HG03575 (cell line): ENCODE measurements around the gene MYL2.

Source experiments
- ATAC-seq: cut with Tn5 transposase; IDR thresholded peaks from one replicate; pipeline ENCODE4 v1.9.1; 2021; ENCODE audit not compliant: unreplicated experiment, insufficient number of reproducible peaks, low FRiP score; ENCODE audit errors: extremely low read depth

MYL2 gene

GRCh38 chr12:110906516-110906915 lies 13.9 kb downstream of the MYL2 start:
- ATAC-seq: no peak

- no peak for ATAC-seq
These were observed 14.3 kb downstream of the MYL2 start for GRCh38 chr12:110906083-110906482.

- no peak for ATAC-seq
These were observed 16.9 kb downstream of the MYL2 start for GRCh38 chr12:110903511-110903910.

DNA sequence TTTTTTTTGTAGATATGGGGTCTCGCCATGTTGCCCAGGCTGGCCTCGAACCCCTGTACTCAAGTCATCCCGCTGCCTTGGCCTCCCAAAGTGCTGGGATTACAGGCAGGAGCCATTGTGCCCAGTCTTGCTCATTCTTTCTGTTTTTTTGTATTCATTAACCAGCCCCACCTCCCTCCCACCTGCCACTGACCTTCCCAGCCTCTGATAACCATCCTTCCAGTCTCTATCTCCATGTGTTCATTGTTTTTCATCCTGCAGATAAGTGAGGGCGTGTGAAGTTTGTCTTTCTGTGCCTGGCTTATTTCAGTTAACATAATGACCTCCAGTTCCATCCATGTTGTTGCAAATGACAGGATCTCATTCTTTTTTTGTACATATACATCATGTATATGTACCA lies 19.0 kb downstream of the MYL2 start:
- ATAC-seq: no peak

- no peak for ATAC-seq
These were observed 23.8 kb downstream of the MYL2 start for GRCh38 chr12:110896559-110896958.

- no peak for ATAC-seq
These were observed 26.4 kb downstream of the MYL2 start for GRCh38 chr12:110893956-110894355.

DNA sequence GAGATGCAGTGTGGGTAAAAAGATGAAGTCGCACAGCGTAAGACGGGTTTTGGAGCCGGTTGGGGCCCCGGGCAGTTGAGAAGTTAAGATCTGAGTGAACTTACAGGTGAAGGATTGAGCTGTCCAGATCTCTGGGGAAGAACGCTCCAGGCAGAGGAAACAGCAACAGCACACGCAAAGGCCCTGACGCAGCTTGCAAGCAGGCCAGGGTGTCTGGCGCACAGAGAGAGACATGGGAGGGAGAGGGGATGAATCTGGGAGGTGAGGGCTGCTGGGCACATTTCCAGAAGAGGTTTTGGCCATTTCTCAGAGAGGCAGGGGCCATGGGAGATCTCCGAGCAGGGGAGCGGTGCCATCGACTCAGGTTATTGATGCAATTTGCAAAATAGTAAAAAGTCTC lies 31.0 kb downstream of the MYL2 start:
- ATAC-seq: no peak

GRCh38 chr12:110888256-110888991 lies 32.0 kb downstream of the MYL2 start:
- no peak for ATAC-seq

GRCh38 chr12:110885152-110885840 lies 35.1 kb downstream of the MYL2 start:
- ATAC-seq: no peak

DNA sequence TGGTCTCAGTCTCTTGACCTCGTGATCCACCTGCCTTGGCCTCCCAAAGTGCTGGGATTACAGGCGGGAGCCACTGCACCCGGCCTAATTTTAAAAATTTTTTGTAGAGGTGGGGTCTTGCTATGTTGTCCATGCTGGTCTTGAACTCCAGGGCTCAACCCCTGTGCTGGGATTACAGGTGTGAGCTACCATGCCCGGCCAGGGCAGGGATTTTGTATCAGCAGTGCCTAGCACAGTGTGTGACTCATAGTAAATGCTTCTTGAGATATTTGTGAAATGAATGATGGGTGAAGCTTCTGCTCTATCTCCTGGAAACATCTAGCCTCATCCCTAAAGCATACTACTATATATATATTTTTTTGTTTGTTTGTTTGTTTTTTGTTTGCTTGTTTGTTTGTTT lies 37.1 kb downstream of the MYL2 start:
- no peak for ATAC-seq

DNA sequence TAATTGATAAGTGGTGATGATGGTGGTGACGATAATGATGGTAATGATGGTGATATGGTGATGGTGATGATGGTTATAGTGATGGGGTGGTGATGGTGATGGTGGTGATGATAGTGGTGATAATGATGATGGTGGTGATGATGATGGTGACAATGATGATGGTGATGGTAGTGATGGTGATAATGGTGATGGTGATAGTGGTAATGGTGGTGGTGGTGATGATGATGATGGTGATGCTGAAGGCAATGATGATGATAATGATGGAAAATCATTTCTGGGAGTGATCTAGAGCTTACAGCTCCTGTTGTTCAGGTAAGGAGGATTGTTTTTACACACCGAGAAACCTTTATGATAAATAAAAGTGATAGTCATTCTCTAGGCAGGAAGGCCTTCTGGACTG lies 39.7 kb downstream of the MYL2 start:
- no peak for ATAC-seq

- ATAC-seq: no peak
These were observed 45.6 kb downstream of the MYL2 start for GRCh38 chr12:110874781-110875180.

GRCh38 chr12:110874351-110874750 lies 46.0 kb downstream of the MYL2 start:
- ATAC-seq: no peak

DNA sequence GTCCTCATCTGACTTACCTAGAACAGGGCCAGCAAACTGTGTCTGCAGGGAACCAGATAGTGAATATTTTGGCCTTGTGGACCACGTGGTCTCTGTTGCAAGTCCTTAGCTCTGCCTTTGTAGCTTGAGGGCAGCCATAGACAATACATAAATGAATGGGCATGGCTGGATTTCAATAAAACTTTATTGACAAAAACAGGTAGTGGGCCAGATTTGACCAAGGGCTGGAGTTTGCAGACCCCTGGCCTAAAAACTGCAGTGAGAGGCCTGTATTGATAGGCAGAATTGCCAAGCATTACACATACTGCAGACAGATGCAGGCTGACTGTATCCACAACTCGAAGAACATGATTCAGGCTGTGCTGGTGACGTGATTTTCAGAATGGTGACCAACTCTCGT lies 48.3 kb downstream of the MYL2 start:
- no peak for ATAC-seq

DNA sequence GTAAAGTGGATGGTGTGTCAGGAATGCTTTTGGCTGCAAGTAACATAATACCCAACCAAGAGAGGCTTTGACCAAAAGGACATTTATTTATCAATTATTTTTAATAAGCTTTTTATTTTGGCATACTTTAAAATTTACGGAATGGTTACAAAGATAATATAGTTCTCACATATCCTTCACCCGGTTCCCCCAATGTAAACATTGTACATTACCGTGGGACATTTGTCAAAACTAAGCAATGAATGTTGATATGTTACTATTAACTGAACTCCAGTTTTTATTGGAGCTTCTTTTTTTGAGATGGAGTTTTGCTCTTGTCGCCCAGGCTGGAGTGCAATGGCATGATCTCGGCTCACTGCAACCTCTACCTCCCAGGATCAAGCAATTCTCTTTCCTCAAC lies 50.6 kb downstream of the MYL2 start:
- ATAC-seq: no peak

GRCh38 chr12:110869026-110869425 lies 51.4 kb downstream of the MYL2 start:
- ATAC-seq: no peak

DNA sequence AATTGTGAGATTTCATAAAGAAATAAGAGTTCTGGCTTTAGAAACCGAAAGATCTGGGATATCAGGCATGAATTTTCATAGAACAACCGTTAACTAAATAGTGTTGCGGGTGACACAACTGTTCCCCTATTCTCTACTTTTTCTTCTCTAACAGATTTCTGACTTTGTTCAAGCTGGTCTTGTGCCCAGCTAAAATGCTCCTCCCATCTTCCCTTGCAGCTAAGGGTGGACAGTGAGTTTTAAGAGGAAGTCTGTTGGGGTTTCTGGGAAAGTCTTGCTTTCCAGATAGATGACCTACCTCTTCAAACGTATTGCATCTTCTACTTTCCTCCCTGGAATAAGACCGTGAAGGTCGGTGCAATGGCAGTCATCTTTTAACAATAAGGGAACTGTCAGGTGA lies 54.9 kb downstream of the MYL2 start:
- no peak for ATAC-seq

DNA sequence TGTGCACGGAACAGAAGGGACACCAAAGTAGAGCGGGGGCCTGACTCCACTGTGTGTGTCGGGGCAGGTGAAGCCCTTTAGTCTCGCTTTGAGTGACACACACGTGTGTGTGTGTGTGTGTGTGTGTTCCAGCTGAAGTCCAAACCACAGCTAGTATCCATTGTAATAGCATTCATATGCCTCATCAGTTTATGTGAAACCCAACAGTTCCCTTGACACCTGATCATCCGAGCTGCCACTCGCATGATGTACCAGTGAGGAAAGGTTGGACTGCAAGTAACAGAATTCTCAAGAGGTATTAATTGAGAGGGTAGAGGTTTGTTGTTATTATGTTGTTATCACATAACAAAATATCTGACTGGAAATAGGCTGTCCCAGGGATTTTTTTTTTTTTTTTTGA lies 57.2 kb downstream of the MYL2 start:
- no peak for ATAC-seq

DNA sequence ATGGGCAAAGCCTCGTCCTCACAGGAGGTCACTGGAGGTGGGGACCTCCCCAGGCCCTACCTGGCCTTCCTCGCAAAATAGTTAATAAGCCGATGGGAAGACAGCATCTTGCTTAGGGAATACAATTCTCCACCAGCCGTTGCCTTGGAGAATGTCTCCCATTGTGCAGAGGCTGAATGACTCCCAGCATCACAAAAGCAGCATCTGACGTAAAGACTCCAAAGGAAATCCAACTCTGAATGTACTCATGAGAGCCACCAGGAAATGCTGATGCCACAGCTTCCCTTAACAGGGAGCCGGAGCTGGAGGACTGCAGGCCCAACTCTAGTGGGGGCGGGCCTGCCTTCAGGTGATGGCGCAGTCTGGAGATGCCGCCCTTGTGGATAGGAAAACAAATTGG lies 58.0 kb downstream of the MYL2 start:
- ATAC-seq: no peak

DNA sequence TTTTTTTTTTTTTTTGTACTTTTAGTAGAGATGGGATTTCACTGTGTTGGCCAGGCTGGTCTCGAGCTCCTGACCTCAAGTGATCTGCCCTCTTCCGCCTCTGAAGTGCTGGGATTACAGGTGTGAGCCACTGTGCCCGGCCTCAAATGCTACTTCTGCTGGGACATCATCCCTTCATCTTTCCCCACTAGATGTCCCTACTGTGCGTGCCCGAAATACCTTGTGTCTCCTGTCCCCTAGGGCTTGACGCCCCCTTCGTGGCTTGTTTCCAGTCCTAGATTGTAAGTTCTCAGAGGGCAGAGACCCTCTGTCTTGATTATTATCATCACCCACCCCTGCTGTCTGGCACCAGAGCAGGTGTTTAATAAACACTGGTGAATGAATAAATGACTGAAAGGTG lies 58.6 kb downstream of the MYL2 start:
- ATAC-seq: no peak
